IPS-15b (cell line): ENCODE measurements around the gene ARSG.
A peak's percentile ranks its signal among the peaks of the same experiment; 100 is the strongest.
"Not testable (repeated sequence)": the region's sequence is repeated elsewhere in the genome, so short reads cannot be mapped to it uniquely, and the experiment has no call there.

Source experiments
- H3K27me3 ChIP-seq: one replicate; pipeline ENCODE4 v1.6.1; 2013; ENCODE audit warnings: low read length; ENCODE audit not compliant: control insufficient read depth, insufficient read depth
- H3K36me3 ChIP-seq: one replicate; pipeline ENCODE4 v1.6.1; 2013; ENCODE audit warnings: low read length; ENCODE audit not compliant: control insufficient read depth, insufficient read depth
- H3K4me1 ChIP-seq: one replicate; pipeline ENCODE4 v1.6.1; 2013; ENCODE audit warnings: mild to moderate bottlenecking, low read length; ENCODE audit not compliant: control insufficient read depth, insufficient read depth
- H3K4me3 ChIP-seq: one replicate; pipeline ENCODE4 v1.5.1; 2013; ENCODE audit warnings: low read depth, low read length
- H3K9ac ChIP-seq: one replicate; pipeline ENCODE4 v1.6.1; 2013; ENCODE audit warnings: low read depth, mild to moderate bottlenecking, low read length
- H3K9me3 ChIP-seq: one replicate; pipeline ENCODE4 v1.6.1; 2013; ENCODE audit warnings: mild to moderate bottlenecking, low read length; ENCODE audit not compliant: control insufficient read depth, insufficient read depth

The ARSG gene

GRCh38 chr17:68257934-68258333 is 33.4 kb upstream of the ARSG start:
- Histone ChIP-seq H3K27me3 (peaks cover 4% of the 10 kb centered on the region), H3K4me3 (no peak overlapping the region), H3K36me3 (peaks cover 10% of the 10 kb centered on the region), H3K9ac (no peak overlapping the region), H3K9me3 (no peaks in the 10 kb centered on the region), H3K4me1 (no peaks in the 10 kb centered on the region)

GRCh38 chr17:68258890-68259647 is 32.2 kb upstream of the ARSG start:
- not testable (repeated sequence) for H3K4me1 ChIP-seq, H3K9me3 ChIP-seq, H3K9ac ChIP-seq, H3K27me3 ChIP-seq
- peaks cover 10% of the 10 kb centered on the region for H3K36me3 ChIP-seq
- peak overlapping the region; percentile 41 for H3K4me3 ChIP-seq

- H3K4me1 ChIP-seq, H3K9me3 ChIP-seq, H3K9ac ChIP-seq, H3K27me3 ChIP-seq: not testable (repeated sequence)
- Histone ChIP-seq H3K4me3 (peak overlapping the region; percentile 24), H3K36me3 (peaks cover 10% of the 10 kb centered on the region)
Measured at GRCh38 chr17:68259648-68259951, 31.7 kb upstream of the ARSG start.

GRCh38 chr17:68260051-68260762 is 31.1 kb upstream of the ARSG start:
- peaks cover 4% of the 10 kb centered on the region for H3K27me3 ChIP-seq
- no peak overlapping the region for H3K9ac ChIP-seq
- H3K9me3 ChIP-seq: no peaks in the 10 kb centered on the region
- peaks cover 5% of the 10 kb centered on the region for H3K36me3 ChIP-seq
- H3K4me3 ChIP-seq: no peak overlapping the region
- H3K4me1 ChIP-seq: no peaks in the 10 kb centered on the region

- not testable (repeated sequence) for H3K36me3 ChIP-seq, H3K4me3 ChIP-seq, H3K4me1 ChIP-seq, H3K27me3 ChIP-seq, H3K9ac ChIP-seq, H3K9me3 ChIP-seq
Measured at GRCh38 chr17:68262467-68262866, 28.8 kb upstream of the ARSG start.

GRCh38 chr17:68263101-68263681 is 28.1 kb upstream of the ARSG start:
- H3K36me3 ChIP-seq, H3K4me1 ChIP-seq, H3K4me3 ChIP-seq, H3K9ac ChIP-seq, H3K27me3 ChIP-seq, H3K9me3 ChIP-seq: not testable (repeated sequence)

GRCh38 chr17:68265833-68266232 is 25.5 kb upstream of the ARSG start:
- not testable (repeated sequence) for H3K4me3 ChIP-seq, H3K27me3 ChIP-seq, H3K9ac ChIP-seq, H3K36me3 ChIP-seq, H3K4me1 ChIP-seq, H3K9me3 ChIP-seq

- H3K4me3 ChIP-seq: no peak overlapping the region
- no peaks in the 10 kb centered on the region for H3K36me3 ChIP-seq
- peaks cover 4% of the 10 kb centered on the region for H3K9me3 ChIP-seq
- H3K9ac ChIP-seq: no peak overlapping the region
- no peaks in the 10 kb centered on the region for H3K4me1 ChIP-seq
- no peaks in the 10 kb centered on the region for H3K27me3 ChIP-seq
Measured at GRCh38 chr17:68273722-68274121, 17.6 kb upstream of the ARSG start.

- H3K4me1 ChIP-seq, H3K9me3 ChIP-seq, H3K4me3 ChIP-seq, H3K27me3 ChIP-seq, H3K9ac ChIP-seq, H3K36me3 ChIP-seq: not testable (repeated sequence)
Measured at GRCh38 chr17:68276339-68276738, 15.0 kb upstream of the ARSG start.

GRCh38 chr17:68277807-68278206 is 13.5 kb upstream of the ARSG start:
- H3K9me3 ChIP-seq: peaks cover 4% of the 10 kb centered on the region
- H3K4me3 ChIP-seq: no peak overlapping the region
- H3K9ac ChIP-seq: no peak overlapping the region
- no peaks in the 10 kb centered on the region for H3K36me3 ChIP-seq
- H3K27me3 ChIP-seq: no peaks in the 10 kb centered on the region
- no peaks in the 10 kb centered on the region for H3K4me1 ChIP-seq

- not testable (repeated sequence) for H3K36me3 ChIP-seq, H3K9ac ChIP-seq, H3K4me1 ChIP-seq, H3K4me3 ChIP-seq, H3K27me3 ChIP-seq, H3K9me3 ChIP-seq
Measured at GRCh38 chr17:68281965-68282364, 9.3 kb upstream of the ARSG start.

- H3K9me3 ChIP-seq: no peaks in the 10 kb centered on the region
- H3K4me3 ChIP-seq: no peak overlapping the region
- H3K27me3 ChIP-seq: peaks cover 24% of the 10 kb centered on the region
- no peaks in the 10 kb centered on the region for H3K36me3 ChIP-seq
- peaks cover 13% of the 10 kb centered on the region for H3K4me1 ChIP-seq
- no peak overlapping the region for H3K9ac ChIP-seq
Measured at GRCh38 chr17:68288375-68288774, 2.9 kb upstream of the ARSG start.
